Occipital lobe (tissue), 2 donors: ENCODE data around the gene ANKS1B. TPM values are rescaled to one million over a fixed set of nuclear protein-coding genes. Genes with fewer than 3 reads are reported as not detected.
"Not testable (repeated sequence)": the region's sequence is repeated elsewhere in the genome, so short reads cannot be mapped to it uniquely, and the experiment has no call there.

ENCODE experiments used
- DNase-seq: peaks from one replicate; lab custom pipeline; 2025; lab: John Stamatoyannopoulos, UW
- total RNA-seq: library from RNA; depleted of rRNA; stranded (reverse); fragments of >200 nt; gene quantifications from one replicate; pipeline ENCODE4 v1.2.3, GENCODE V29; 2014

The ANKS1B gene
- total RNA-seq, 1 donor from 2014 or later = 452 TPM

DNA sequence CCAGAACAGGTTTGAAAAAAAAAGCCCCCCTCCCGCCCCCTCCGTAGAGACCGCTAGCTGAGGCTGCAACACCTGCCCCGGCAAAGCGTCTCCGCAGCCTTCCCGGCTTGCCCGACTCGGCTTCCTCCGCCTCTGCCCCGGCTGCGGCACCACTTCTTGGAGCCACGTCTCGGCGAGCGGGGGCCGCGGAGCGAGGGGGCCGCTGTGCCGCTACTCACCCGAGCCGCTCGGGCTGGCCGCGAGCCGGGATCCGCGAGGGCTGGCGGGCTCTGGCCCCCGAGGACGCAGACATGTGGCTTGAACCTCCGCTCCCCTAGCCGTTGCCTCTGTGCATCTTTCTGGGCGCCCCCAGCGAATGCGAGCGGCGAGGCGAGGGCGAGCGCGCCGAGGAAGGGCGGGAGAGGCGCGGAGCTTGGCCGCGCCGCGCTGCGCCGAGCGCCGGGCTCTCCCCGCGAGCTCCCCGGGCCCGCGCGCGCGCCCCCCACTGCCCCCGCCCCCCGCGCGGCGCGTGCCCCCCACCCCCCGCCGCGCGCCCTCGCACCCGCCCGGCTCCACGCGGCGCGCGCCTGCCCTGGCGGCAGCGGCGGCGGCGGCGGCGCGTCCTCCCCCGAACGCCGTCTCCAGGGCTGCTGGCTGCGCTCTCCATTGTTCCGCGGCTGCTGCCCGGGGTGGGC, 1090.2 kb downstream of the ANKS1B start:
- peak; percentile 60 for DNase-seq

- DNase-seq = no peak
Observed at GRCh38 chr12:98893675-98894411, 1090.9 kb downstream of the ANKS1B start.

- DNase-seq = no peak
Observed at GRCh38 chr12:98893126-98893674, 1091.5 kb downstream of the ANKS1B start.

- no peak for DNase-seq
Observed at GRCh38 chr12:98885778-98886177, 1099.0 kb downstream of the ANKS1B start.

DNA sequence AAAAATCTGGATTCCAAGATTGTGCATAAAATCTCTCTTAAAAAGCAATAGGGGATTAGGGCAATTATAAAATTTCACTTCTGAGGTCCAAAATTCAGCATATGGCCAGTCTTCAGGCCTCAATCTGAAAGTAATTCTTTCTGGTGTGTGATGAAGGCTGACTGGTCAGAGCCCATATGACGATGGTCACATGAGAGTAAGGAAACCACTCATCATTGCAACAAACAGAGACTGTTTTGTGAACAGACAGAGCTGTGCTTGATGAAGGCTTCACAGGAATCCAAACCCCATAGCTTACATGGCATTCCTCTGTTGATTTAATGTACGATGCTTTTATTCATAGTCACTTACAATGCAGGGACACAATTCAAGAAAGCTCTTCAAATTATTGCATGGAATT, 1101.5 kb downstream of the ANKS1B start:
- DNase-seq = peak; percentile 21

GRCh38 chr12:98882526-98882925, 1102.2 kb downstream of the ANKS1B start:
- no peak for DNase-seq

DNA sequence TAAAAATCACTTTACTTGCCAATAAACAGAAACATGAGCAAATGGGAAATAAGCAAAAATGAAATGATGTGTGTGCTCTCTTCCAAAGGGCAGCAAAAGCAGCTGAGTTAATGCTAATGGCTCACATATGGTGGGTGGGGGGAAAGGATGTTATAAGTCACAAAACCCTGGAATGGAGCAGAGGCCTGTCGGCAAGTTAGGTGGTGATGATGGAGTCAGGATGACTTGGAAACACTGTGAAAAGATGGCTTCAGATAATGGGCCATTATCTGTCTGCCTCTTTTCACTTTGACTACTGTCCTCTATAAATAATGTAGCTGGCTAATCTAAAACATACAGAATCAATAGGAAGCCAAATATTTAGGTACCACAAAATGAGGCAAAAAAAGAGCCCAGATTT, 1111.0 kb downstream of the ANKS1B start:
- DNase-seq = no peak

DNA sequence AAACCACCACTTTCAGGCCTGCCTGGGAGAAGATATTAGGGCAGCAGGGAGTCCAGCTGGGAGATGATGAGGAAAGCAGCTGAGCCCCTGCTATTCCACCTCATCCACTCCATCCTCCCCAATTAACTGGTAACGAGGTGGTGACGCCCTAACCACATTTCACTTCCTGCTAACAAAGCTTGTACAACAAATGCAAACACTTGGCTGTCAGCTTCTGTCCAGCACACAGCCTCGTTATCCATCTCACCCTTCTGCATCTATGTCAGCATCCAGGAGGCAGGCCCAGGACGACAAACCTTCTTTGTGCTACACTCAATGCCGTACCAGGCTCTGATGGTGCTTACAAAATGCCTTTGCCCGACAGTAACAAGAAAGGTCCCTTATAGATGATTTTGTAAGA, 1114.2 kb downstream of the ANKS1B start:
- DNase-seq = peak; percentile 59

DNA sequence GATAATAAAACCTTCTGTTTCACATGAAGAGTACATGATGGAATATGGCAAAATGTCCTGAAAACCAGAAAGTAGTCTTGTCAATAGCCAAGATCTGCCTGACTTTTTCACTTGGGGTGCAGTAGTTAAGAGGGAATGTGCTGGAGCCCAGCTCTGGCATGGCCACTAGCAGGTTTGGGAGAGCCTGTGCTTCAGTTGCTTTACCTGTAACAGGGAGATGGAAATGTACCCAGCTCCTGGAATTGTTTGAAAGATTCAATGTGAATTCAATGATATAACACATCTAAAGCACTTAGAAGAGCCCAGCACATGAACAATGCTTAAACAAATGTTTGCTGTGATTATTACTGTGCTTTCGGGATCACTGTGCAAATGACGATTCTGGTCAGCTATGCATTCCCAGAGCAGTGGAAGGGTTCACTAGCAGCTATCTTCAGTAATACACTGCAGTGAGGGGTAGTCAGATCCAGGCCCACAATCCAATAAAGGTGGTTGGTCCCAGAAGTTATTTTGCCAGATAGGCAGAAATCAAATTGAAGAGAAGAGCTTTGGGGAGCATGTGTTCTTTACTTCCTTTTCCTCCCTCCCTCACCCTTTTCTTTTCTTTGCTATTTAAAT, 1114.7 kb downstream of the ANKS1B start:
- no peak for DNase-seq

DNA sequence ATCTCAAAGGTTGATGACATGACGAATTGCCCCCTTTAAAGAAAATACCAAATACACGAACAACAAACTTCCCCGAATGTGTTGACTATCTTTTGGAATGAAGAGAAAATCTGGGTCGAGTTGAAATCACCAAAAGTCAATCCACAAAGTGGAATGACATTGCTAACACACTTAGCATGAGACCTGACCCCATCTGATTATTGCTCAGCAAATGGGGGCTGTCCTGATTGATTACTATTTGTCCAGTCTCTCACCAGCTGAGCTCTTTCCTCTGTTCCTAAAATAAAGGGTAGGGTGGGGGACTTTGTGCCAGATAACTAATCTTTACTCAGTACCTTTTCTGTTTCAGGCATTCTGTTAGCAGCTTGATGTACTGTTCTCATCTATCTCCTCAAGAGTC, 1116.2 kb downstream of the ANKS1B start:
- DNase-seq = no peak

- peak; percentile 74 for DNase-seq
Observed at GRCh38 chr12:98868076-98868475, 1116.7 kb downstream of the ANKS1B start.

DNA sequence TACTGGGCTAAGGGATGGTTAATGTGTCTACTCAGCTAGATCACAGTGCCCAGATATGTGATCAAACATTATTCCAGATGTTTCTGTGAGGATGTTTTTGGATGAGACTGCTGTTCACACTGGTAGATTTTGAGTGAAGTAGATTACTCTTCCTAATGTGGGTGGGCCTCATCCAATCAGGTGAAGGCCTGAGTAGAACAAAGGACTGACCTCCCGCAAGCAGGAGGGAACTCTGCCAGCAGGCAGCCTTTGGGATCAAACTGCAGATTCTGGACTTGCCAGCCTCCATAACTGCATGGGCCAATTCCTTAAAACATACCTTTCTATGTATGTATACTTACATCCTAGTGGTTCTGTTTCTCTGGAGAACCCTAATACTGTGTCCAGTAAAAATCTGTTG, 1120.4 kb downstream of the ANKS1B start:
- no peak for DNase-seq

DNA sequence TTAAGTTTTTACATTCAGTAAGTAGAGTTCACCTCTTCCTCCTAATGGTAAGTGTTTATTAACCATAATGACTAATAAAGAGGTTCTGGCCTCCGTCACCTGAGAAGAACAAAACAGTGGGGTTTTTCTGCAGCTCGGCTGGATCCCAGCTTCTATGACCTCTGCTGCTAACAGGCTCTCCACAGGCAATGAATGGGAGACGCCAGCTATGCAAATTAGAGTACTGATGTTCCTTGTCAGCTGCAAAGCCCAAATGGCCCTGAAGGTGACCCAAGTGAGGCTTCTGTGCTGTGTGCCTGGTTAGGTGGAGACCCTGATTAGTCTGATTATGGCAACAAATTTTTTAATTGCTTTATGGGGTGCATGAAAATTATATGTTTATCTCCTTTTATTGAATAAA, 1121.6 kb downstream of the ANKS1B start:
- no peak for DNase-seq

DNA sequence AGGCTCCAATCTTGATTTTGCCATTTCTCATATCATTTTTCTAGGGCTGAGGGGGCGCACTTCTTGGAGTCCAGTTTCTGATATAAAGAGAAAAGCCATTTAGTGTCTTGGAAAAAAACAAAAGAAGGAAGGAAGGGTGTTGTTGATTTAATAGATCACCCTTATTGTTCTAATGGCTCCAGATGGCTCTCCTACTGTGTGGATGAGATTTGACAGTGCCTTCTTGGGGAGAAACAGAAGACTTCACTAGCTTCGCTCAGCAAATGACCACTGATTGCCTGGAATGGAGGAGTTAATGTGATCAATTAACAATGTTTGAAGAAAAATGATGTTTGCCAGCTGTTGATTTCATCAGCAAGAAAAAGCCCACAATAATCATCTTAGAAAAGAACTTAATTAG, 1123.5 kb downstream of the ANKS1B start:
- DNase-seq = no peak

DNA sequence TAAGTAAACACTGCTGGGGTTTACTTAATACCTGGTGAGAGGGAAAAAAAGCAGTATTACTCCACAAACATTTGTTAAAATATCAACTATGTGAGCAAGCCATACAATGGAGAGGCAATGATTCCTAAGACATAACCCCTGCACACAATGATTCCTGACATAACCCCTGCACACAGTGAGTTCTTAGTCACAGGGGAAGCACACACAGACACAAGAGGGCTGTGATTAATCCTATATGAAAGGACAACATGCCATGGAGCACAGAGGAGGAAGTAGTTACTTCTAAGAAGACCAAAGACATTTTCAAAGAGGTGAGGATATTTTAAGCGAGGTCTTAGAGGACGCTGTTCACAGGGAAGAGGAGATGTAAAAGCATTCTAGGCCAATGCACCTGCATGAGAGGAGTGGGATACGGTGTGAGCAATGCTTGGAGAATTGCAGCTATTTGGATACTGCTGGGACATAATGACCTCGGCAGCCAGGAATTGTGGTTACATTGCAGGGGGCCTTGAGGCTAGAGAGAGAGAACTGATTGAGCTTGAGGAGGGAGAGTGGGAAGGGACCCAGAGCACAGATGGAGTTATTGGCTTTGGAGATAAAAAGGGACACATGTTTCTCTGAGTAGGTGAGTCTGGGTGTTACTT, 1127.7 kb downstream of the ANKS1B start:
- no peak for DNase-seq

DNA sequence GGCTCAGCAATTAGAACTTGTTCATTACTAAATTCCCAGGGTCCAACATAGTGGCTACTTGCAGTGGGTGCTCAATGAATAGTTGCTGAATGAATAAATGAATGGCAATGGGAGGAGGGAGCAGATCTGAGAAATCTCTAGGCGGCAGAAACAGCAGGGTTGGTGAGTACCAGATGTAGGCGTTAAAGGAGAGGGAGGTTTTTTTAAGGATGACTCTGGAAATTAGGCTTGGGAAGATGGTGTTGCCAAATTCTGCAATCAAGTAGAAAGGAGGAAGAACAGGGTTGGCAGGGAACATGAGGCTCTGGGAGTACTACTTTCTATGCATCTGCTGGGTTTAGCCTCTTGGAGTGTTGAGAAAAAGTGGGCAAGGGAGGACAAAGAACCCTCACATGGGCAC, 1132.6 kb downstream of the ANKS1B start:
- DNase-seq = peak; percentile 20

DNA sequence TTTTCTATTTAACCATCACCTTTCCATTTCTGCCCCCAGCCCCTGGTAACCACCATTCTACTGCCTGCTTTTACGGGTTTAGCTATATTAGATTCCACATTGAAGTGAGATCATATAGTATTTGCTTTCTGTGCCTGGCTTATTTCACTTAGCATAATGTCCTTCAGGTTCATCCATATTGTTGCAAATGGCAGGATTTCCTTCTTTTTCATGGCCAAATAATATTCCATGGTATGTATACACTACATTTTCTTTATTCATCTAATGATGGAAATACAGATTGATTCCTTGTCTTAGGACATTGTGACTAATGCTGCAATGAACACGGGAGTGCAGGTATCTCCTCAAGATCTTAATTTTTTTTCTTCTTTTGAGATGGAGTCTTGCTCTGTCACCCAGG, 1137.5 kb downstream of the ANKS1B start:
- DNase-seq = no peak

GRCh38 chr12:98845957-98846356, 1138.8 kb downstream of the ANKS1B start:
- no peak for DNase-seq

DNA sequence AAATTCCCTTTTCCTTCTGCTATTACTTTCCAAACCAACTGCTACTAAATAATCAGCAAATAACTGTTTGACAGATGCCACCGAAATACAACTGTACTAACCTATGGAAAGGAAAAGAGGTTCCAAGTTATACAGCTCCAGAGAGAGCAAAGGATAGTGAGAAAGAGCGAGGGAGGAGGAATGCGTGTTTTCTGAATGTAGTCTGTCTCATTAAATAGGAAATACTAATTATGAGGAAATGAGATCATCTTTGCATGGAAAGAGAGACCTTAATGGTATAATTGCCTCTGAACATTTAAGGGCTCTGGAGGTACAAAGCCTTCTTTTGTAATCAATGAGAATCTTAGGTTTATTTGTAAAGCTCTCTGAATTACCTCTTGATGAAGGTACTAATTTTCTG, 1144.4 kb downstream of the ANKS1B start:
- DNase-seq = no peak

GRCh38 chr12:98838231-98838647, 1146.5 kb downstream of the ANKS1B start:
- peak; percentile 29 for DNase-seq

GRCh38 chr12:98837134-98837752, 1147.5 kb downstream of the ANKS1B start:
- DNase-seq = not testable (repeated sequence)
